Measurements from ENCODE around the gene CDK14. TPM values are rescaled to one million over a fixed set of nuclear protein-coding genes. Genes with fewer than 3 reads are reported as not detected.

CDK14 gene
- total and polyA plus RNA-seq, 10 of the 15 experiments (the other 5 are each of a cell fraction or from before 2014, with no cell fraction given), result 6.5 to 61.3 (median 24.2) TPM

DNA sequence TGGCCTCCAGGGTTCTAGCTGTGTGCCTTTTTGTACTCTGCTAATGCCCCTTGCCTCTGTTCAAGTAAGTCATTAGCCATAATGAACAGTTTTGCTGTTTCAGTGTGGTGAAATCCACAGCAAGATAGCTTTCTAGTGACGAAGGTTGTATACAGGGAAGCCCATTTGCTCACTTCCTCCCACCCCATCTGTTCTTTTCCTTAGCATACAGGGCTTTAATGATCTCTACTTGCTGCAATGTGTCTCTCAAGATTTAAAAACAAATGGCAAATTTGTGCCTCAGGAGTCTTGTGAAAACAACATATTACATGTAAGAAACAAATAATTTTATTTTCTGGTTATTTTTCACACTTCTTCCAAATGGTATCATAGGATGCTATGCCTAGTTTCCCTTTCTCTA lies 243.2 kb downstream of the CDK14 start:
- ChIA-PET POLR2A (no interaction called here), RAD21 (ENCODE audit: unreplicated experiment) (no interaction called here), CTCF (no interaction called here), SMC1A (ENCODE audit: uncharacterized antibody, unreplicated experiment) (no interaction called here)
- H3K27ac ChIP-seq (ENCODE audit: control insufficient read depth, insufficient read depth), result no peak overlapping the region
- no peak overlapping the region for H2AFZ ChIP-seq (ENCODE audit: control insufficient read depth, low read depth, low read length)
- 53% methylated on average over 1 of the region's 1 CpG for WGBS (ENCODE audit: insufficient coverage, insufficient replicate concordance, low lambda C conversion rate, missing lambda C conversion rate)
- no peaks in the 10 kb centered on the region for H3K36me3 ChIP-seq (ENCODE audit: control insufficient read depth in 2 of 2, insufficient read depth in 2 of 2, low read length in 1 of 2)
- in situ Hi-C loops (cut with MboI), result no loop called here
- DNase-seq (ENCODE audit: low read depth, low spot score) (no peak), FAIRE-seq (no peak), ATAC-seq (no peak)
- H3K4me1 ChIP-seq (ENCODE audit: control insufficient read depth, insufficient read depth, low read length), result no peaks in the 10 kb centered on the region
- H3K9me3 ChIP-seq (replicated peaks; ENCODE audit: control insufficient read depth, insufficient read depth, low read length), result peaks cover 2% of the 10 kb centered on the region; the same call in 2 of the 3 replicates
- H3K27me3 ChIP-seq (replicated peaks in 1 of 2; ENCODE audit: control insufficient read depth in 2 of 2, insufficient read depth in 2 of 2, low read length in 1 of 2), result no peaks in the 10 kb centered on the region
- BruUV-seq (replicated peaks), result no TSS peak
- no peaks in the 10 kb centered on the region for H4K20me1 ChIP-seq (ENCODE audit: control insufficient read depth, insufficient read depth)
- H3K9ac ChIP-seq (ENCODE audit: control insufficient read depth, insufficient read depth, low read length), result no peak overlapping the region
- TF ChIP-seq YY1 (IDR thresholded peaks at IDR 0.05; ENCODE audit: low read depth, low read length), result no peak
- TF ChIP-seq, protein P1, sequence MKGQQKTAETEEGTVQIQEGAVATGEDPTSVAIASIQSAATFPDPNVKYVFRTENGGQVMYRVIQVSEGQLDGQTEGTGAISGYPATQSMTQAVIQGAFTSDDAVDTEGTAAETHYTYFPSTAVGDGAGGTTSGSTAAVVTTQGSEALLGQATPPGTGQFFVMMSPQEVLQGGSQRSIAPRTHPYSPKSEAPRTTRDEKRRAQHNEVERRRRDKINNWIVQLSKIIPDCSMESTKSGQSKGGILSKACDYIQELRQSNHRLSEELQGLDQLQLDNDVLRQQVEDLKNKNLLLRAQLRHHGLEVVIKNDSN (IDR thresholded peaks at IDR 0.05; ENCODE audit: borderline replicate concordance, extremely low read length, insufficient read depth, low read depth, low read length), result no peak
- TF ChIP-seq ZNF274 (IDR thresholded peaks at IDR 0.05; ENCODE audit: insufficient read depth, insufficient read length), result no peak
- TF ChIP-seq KAT2A (conservative IDR thresholded peaks at IDR 0.05; ENCODE audit: control insufficient read depth, low read depth, low read length), result no peak
- TF ChIP-seq SIX5 (IDR thresholded peaks at IDR 0.05; ENCODE audit: low read depth, low read length, severe bottlenecking), result no peak
- TF ChIP-seq, protein P2, sequence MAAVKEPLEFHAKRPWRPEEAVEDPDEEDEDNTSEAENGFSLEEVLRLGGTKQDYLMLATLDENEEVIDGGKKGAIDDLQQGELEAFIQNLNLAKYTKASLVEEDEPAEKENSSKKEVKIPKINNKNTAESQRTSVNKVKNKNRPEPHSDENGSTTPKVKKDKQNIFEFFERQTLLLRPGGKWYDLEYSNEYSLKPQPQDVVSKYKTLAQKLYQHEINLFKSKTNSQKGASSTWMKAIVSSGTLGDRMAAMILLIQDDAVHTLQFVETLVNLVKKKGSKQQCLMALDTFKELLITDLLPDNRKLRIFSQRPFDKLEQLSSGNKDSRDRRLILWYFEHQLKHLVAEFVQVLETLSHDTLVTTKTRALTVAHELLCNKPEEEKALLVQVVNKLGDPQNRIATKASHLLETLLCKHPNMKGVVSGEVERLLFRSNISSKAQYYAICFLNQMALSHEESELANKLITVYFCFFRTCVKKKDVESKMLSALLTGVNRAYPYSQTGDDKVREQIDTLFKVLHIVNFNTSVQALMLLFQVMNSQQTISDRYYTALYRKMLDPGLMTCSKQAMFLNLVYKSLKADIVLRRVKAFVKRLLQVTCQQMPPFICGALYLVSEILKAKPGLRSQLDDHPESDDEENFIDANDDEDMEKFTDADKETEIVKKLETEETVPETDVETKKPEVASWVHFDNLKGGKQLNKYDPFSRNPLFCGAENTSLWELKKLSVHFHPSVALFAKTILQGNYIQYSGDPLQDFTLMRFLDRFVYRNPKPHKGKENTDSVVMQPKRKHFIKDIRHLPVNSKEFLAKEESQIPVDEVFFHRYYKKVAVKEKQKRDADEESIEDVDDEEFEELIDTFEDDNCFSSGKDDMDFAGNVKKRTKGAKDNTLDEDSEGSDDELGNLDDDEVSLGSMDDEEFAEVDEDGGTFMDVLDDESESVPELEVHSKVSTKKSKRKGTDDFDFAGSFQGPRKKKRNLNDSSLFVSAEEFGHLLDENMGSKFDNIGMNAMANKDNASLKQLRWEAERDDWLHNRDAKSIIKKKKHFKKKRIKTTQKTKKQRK (IDR thresholded peaks at IDR 0.05; ENCODE audit: low read depth, low read length), result no peak
- H3K4me2 ChIP-seq (ENCODE audit: control insufficient read depth, insufficient read depth), result no peak overlapping the region
- H3K4me3 ChIP-seq, result no peak overlapping the region
- no peaks in the 10 kb centered on the region for H3K79me2 ChIP-seq (ENCODE audit: control insufficient read depth, insufficient read depth, low read length)
- intact Hi-C loops (cut with micrococcal nuclease; ENCODE audit: unreplicated experiment), result no loop called here

Measured in GM12878 (cell line).